Peyer's patch (tissue), 4 donors: ENCODE data around the gene CTDSPL.

Experiments
- CTCF ChIP-seq, 6 experiments: fragments of 450-650 bp in 4 of 6; fragments of 200-600 bp in 2 of 6; sonication (generic) in 1 of 6; IDR thresholded peaks; one replicate each; pipeline ENCODE4 v1.5.1; 2017 to 2019; ENCODE audit warnings: antibody characterized with exemption in 6 of 6, mild to moderate bottlenecking in 3 of 6, moderate library complexity in 1 of 6
- POLR2A ChIP-seq, 2 donors: fragments of 450-650 bp; IDR thresholded peaks; one replicate each; pipeline ENCODE4 v1.5.1; 2017; ENCODE audit warnings: antibody characterized with exemption in 2 of 2, mild to moderate bottlenecking in 2 of 2, moderate library complexity in 2 of 2

- no peak for TF ChIP-seq POLR2A (IDR thresholded peaks at IDR 0.05)
- TF ChIP-seq CTCF (IDR thresholded peaks at IDR 0.05): no peak
These were observed 168.7 kb downstream of the CTDSPL start for GRCh38 chr3:38030126-38031021.
